NCI-H774 (cell line): Measurements from ENCODE around the gene CCNA2.

Source experiments
- DNase-seq: peaks from one replicate; lab custom pipeline; 2025; lab: John Stamatoyannopoulos, UW

Gene CCNA2

GRCh38 chr4:121776610-121777401, 46.9 kb downstream of the CCNA2 start:
- DNase-seq = no peak

GRCh38 chr4:121773883-121774282, 49.8 kb downstream of the CCNA2 start:
- DNase-seq = no peak

DNA sequence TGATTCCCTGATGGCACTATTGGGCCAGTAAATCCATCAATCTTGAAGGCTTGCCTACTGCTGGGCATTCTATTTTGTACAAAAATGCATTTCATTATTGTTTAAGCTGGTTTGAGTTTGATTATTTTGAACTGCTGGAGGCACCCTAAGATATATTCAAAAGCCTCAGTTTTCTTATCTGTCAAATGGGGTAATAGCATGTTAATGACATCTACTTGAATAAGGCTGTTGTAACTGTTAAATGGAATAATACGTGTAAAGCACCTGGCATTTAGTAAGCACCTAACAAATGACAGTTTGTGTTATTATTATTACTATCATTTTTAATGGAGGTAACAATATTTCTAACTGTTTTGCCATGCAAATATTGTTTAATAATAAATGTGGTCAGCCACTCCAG, 51.8 kb downstream of the CCNA2 start:
- no peak for DNase-seq

GRCh38 chr4:121769341-121769740, 54.3 kb downstream of the CCNA2 start:
- DNase-seq = no peak

GRCh38 chr4:121767166-121767565, 56.5 kb downstream of the CCNA2 start:
- DNase-seq = no peak
